Activated naive CD8-positive, alpha-beta T cell treated with anti-CD3 and anti-CD28 coated beads, Interleukin-2, amount 10 ng/mL, durations not matched to agents 7 days and 5 days (primary cell): ENCODE data around the gene ANKRD29. TPM values are rescaled to one million over a fixed set of nuclear protein-coding genes. Genes with fewer than 3 reads are reported as not detected.
A peak's percentile ranks its signal among the peaks of the same experiment; 100 is the strongest.
"Not testable (repeated sequence)": the region's sequence is repeated elsewhere in the genome, so short reads cannot be mapped to it uniquely, and the experiment has no call there.

Source experiments
- ATAC-seq: fragments of 150-1000 bp; cut with Tn5 transposase; one replicate; pipeline ENCODE4 v1.10.0; 2021; ENCODE audit warnings: low read depth, moderate library complexity
- POLR2A ChIA-PET: fragments of 350-600 bp; sonication (Branson Sonifier 250); formaldehyde crosslinking; loops from one replicate; lab custom pipeline; 2021; ENCODE audit warnings: antibody characterized with exemption; lab: Charles Lee
- DNase-seq: peaks from one replicate; pipeline ENCODE4 v3.0.0; 2021
- H3K27ac Mint-ChIP-seq: one replicate; pipeline ENCODE4 v1.8.0; 2022; ENCODE audit warnings: mild to moderate bottlenecking, mixed read lengths
- H3K27me3 Mint-ChIP-seq: one replicate; pipeline ENCODE4 v1.8.0; 2022; ENCODE audit warnings: mild to moderate bottlenecking, moderate library complexity, mixed read lengths
- H3K36me3 Mint-ChIP-seq: one replicate; pipeline ENCODE4 v1.8.0; 2021; ENCODE audit warnings: mild to moderate bottlenecking, mixed read lengths
- H3K4me1 Mint-ChIP-seq: one replicate; pipeline ENCODE4 v1.8.0; 2021; ENCODE audit warnings: mixed read lengths
- H3K4me3 Mint-ChIP-seq: one replicate; pipeline ENCODE4 v1.8.0; 2022; ENCODE audit warnings: mild to moderate bottlenecking, moderate library complexity, mixed read lengths
- H3K9me3 Mint-ChIP-seq: one replicate; pipeline ENCODE4 v1.8.0; 2021; ENCODE audit warnings: mixed read lengths
- total RNA-seq, 2 experiments: library from RNA; stranded (reverse); gene quantifications; one replicate each; pipeline ENCODE4 v1.2.3, GENCODE V29; 2021

Gene ANKRD29
- total RNA-seq, 2 experiments from 2014 or later = not detected

DNA sequence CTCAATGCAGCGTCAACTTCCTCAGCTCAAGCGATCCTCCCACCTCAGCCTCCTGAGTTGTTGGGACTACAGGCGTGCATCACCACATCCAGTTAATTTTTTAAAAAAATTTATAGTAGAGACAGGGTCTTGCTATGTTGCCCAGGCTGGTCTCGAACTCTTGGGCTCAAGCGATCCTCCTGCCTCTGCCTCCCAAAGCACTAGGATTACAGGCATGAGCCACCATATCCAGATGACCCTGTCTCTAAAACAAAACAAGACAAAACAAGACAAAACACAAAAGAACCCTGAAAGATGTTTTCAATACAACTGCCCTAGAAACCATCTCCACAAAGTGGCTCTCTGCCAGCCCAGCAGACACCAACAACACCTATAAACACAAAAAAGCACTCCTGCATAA is 31.4 kb downstream of the ANKRD29 start:
- Mint-ChIP-seq H3K27ac (no peak overlapping the region), H3K4me3 (no peak overlapping the region), H3K9me3 (no peaks in the 10 kb centered on the region), H3K36me3 (no peaks in the 10 kb centered on the region), H3K27me3 (peaks cover 19% of the 10 kb centered on the region), H3K4me1 (peaks cover 15% of the 10 kb centered on the region)
- DNase-seq (no peak), ATAC-seq (no peak)
- POLR2A ChIA-PET = no interaction called here

DNA sequence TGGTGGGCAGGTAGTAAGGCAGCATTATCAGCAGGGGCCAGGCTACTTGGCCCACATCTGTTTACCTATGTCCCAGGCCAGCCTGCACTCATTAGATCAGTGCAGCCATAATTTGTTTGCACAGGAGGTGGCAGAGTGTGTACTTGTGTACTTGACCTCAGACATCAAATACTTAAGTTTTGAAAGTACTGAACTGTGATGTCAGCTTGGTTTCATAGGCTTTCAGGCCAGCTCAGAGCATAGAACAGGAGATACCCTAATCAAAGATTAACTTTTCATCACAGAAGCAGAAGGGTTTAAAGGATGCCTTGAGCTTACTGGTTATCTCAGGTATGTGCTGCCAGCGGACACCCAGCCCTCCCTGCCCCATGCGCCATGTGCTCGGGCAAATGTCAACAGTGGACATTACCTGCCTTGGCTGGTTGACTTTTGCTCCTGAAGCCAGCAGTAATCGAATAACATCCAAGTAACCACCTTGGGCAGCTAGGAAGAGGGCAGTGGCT is 33.2 kb downstream of the ANKRD29 start:
- H3K9me3 Mint-ChIP-seq = no peaks in the 10 kb centered on the region
- ATAC-seq (peak; percentile 22), DNase-seq (no peak)
- peaks cover 3% of the 10 kb centered on the region for H3K4me1 Mint-ChIP-seq
- no peak overlapping the region for H3K4me3 Mint-ChIP-seq
- H3K27me3 Mint-ChIP-seq = peaks cover 18% of the 10 kb centered on the region
- no peak overlapping the region for H3K27ac Mint-ChIP-seq
- H3K36me3 Mint-ChIP-seq = no peaks in the 10 kb centered on the region
- POLR2A ChIA-PET = no interaction called here

DNA sequence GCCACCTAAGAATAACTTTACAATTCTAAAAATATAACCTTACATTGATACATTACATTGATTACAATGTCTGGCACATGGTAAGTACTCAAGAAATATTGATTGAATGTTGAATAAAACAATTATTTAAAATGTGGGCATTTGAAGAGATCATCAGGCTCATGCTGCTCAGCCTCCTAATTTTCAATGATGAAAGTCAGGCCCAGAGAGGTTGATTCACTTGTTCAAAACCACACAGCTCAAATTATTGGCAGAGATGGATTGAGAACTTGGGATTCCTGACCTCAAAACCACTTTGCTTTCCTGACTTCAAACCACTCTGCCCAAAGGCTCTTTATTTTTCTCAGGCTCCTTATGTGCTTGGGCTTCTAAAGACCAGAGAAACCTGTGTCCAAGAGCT is 34.7 kb downstream of the ANKRD29 start:
- Mint-ChIP-seq H3K36me3 (no peaks in the 10 kb centered on the region), H3K27me3 (peaks cover 18% of the 10 kb centered on the region), H3K9me3 (no peaks in the 10 kb centered on the region), H3K4me3 (no peak overlapping the region), H3K4me1 (no peaks in the 10 kb centered on the region), H3K27ac (no peak overlapping the region)
- no peak for DNase-seq
- POLR2A ChIA-PET = interaction anchor here (0.7 kb wide), 1 partner anchor 453 kb away, joined by 4 read pairs; no protein-coding TSS in a partner anchor
- ATAC-seq = no peak

DNA sequence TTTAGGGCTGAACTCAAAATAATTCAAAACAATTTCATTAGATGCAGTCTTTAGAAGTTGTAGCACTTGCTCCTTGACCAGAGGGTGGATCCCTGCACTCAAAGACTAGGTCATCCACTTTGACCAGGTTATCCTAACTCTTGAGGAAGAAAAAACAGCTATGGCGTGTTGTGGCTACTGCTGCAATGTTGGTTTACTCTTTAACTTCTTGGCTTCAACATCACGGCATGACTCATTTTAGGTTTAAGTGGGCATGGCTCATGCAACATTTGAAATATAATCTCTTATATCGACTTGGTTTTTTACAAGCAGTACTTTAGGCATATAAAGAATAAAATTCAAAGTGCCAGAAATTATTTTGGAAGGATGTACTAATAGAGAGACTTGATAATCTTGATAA is 35.4 kb downstream of the ANKRD29 start:
- Mint-ChIP-seq H3K4me1 (no peaks in the 10 kb centered on the region), H3K4me3 (no peak overlapping the region), H3K9me3 (no peaks in the 10 kb centered on the region), H3K27ac (no peak overlapping the region), H3K27me3 (peaks cover 20% of the 10 kb centered on the region), H3K36me3 (no peaks in the 10 kb centered on the region)
- DNase-seq (no peak), ATAC-seq (no peak)
- POLR2A ChIA-PET = no interaction called here

DNA sequence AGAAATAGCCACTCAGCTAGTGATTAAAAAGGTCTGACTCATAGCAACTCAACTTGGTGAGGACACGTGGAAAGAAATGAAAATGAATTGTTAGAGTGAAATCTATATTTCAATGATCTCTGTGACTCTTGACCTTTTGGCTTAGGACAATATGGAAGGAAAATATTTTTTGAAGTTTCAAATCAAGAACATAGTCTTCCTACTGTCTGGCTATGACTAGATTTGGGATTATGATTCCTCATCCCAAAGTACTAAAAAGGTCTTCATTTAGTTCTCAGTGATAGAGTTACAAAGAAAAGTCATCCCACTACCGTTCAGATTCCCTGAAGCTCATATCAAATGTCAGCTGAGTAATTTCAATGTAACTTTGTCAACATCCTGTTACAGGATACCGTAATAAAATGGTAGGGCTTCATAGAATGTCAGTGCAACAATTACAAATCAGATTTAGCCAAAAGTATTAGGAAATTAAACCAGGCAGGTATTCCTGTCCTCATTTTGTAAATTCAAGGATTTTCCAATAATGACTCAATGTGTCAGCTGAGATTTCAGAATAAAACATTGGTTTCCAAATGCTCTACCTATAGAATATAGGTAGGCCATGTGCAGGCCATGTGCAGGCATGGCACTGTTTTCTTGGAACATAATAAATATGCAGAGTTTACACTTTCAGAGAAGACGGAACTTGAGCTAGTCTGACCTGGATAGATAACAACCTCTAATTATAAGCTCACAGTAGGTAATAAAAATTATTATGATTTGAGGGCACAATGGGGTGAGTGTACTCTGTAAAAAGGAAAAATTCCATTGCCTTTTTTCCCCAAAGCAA is 36.0 kb downstream of the ANKRD29 start:
- Mint-ChIP-seq H3K4me1 (no peaks in the 10 kb centered on the region), H3K4me3 (no peak overlapping the region), H3K27ac (no peak overlapping the region), H3K36me3 (no peaks in the 10 kb centered on the region), H3K27me3 (peaks cover 21% of the 10 kb centered on the region), H3K9me3 (no peaks in the 10 kb centered on the region)
- POLR2A ChIA-PET = no interaction called here
- no peak for DNase-seq
- no peak for ATAC-seq

DNA sequence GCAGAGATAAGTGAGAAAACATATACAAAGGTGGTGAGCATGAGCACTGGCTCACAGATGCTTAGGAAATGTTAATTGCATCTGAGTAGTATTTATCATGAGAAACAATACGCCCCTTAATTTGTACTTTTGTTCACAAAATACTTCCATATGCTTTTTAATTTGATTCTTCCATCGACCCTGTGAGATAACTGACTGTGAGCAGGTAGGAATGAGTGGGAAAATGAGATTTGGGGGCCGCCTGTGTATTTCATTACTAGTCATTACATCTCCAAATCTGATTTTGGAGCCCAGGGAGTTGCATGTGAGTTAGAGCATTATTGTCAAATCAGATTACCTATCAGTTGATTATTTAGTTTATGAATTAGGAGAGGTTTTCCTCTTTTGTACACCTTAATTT is 39.7 kb downstream of the ANKRD29 start:
- H3K27ac Mint-ChIP-seq = no peak overlapping the region
- POLR2A ChIA-PET = no interaction called here
- peaks cover 49% of the 10 kb centered on the region for H3K27me3 Mint-ChIP-seq
- no peak overlapping the region for H3K4me3 Mint-ChIP-seq
- no peak for ATAC-seq
- no peaks in the 10 kb centered on the region for H3K36me3 Mint-ChIP-seq
- DNase-seq = no peak
- H3K4me1 Mint-ChIP-seq = peaks cover 7% of the 10 kb centered on the region
- no peaks in the 10 kb centered on the region for H3K9me3 Mint-ChIP-seq

DNA sequence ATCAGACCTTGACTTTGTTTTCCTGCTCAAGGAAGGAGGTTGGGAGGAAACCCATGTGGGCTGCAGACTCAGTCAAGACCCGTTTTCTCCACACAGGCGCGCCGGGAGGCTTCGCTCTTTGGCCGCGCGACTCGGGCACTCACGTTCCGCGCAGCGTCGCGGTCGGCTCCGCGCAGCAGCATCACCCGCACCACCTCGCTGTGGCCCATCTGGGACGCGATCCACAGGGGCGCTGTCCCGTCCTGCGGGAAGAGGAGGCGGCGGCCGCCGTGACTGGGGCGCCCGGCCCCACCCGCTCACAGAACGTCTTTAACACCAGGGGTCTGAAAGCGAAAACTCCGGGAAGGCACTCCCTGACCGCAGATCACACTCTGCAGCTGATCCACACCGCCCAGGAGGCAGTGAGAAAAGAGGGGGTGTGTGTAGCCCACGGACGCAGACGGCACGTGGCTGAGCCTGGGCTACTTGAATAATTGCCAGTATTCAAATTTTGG is 43.3 kb downstream of the ANKRD29 start:
- ATAC-seq (peak; percentile 31), DNase-seq (peak; percentile 35)
- H3K4me3 Mint-ChIP-seq = peak overlapping the region; percentile 45
- H3K9me3 Mint-ChIP-seq = no peaks in the 10 kb centered on the region
- peaks cover 7% of the 10 kb centered on the region for H3K4me1 Mint-ChIP-seq
- no peak overlapping the region for H3K27ac Mint-ChIP-seq
- peaks cover 55% of the 10 kb centered on the region for H3K27me3 Mint-ChIP-seq
- H3K36me3 Mint-ChIP-seq = no peaks in the 10 kb centered on the region
- POLR2A ChIA-PET = no interaction called here

DNA sequence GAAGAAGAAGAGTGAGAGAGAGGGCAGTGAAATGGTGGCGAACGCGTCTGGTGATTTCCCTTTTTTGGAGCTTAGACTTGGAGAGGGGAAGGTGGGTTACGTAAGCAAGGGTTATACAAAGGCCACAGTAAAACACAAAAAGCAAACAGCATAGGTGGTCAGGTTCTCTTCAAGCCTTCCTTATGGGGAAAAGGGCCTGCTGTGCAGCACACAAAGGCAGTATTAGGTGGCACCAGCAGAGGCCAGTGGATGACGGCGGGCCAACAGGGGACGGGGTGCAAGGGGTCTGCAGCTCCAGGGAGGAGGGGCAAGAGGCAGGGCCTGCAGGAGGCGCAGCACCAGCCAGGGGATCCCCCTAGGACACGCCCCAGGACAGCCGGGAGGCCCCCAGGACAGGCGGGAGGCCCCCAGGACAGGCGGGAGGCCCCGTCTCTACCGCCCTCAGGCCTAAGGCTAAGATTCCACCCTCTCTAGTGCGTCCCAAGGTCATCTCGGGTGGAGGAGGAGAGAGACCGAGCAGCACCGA is 43.8 kb downstream of the ANKRD29 start:
- POLR2A ChIA-PET = no interaction called here
- Mint-ChIP-seq H3K27me3 (peaks cover 55% of the 10 kb centered on the region), H3K4me3 (peak overlapping the region; percentile 45), H3K9me3 (no peaks in the 10 kb centered on the region), H3K4me1 (peaks cover 7% of the 10 kb centered on the region), H3K36me3 (no peaks in the 10 kb centered on the region), H3K27ac (no peak overlapping the region)
- no peak for DNase-seq
- ATAC-seq = peak; percentile 16

DNA sequence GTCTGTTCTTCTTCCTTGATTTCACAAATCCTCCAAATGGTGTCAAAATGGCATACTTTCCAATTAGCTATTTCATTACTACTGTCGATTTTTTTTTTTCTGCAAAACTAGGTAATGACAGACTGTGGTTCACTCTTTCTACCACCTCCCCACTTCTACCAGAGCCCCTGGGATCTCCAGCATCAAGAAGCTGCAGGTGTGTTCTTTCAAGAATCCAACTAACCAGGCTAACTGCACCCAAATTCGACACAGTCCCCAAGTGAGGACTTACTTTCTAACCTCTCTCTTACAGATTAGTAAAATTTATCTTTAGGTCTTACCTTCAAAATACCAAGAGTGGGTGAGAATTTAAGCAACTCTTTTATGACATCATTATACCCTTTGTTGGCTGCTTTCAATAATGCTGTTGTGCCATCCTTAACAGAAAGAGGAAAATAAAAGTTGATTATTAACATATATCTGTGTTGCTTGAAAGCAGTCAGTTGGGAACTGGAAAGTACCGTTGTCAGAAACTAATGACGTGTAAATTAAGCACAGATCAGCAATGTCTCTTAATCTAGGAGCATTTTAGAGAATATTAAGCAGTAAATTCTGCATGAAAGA is 45.2 kb downstream of the ANKRD29 start:
- Mint-ChIP-seq H3K4me1 (peaks cover 7% of the 10 kb centered on the region), H3K27me3 (peaks cover 53% of the 10 kb centered on the region), H3K36me3 (no peaks in the 10 kb centered on the region), H3K9me3 (no peaks in the 10 kb centered on the region), H3K27ac (no peak overlapping the region), H3K4me3 (no peak overlapping the region)
- POLR2A ChIA-PET = no interaction called here
- no peak for DNase-seq
- no peak for ATAC-seq

DNA sequence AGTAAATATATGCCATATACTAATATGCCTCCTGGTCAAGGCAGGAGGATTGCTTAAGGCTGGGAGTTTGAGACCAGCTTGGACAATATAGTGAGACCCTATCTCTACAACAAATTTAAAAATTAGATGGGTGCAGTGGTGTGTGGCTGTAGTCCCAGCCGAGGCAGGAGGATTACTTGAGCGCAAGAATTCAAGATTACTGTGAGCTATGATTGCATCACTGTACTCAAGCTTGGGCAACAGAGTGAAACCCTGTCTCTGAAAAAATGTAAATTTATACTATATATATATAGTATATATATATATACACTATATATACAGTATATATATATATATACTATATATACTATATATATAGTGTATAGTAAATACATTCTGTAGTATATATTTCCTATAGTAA is 46.5 kb downstream of the ANKRD29 start:
- DNase-seq (no peak), ATAC-seq (no peak)
- POLR2A ChIA-PET = no interaction called here
- Mint-ChIP-seq H3K36me3 (no peaks in the 10 kb centered on the region), H3K4me3 (no peak overlapping the region), H3K27ac (no peak overlapping the region), H3K27me3 (peaks cover 44% of the 10 kb centered on the region), H3K9me3 (no peaks in the 10 kb centered on the region), H3K4me1 (peaks cover 7% of the 10 kb centered on the region)

DNA sequence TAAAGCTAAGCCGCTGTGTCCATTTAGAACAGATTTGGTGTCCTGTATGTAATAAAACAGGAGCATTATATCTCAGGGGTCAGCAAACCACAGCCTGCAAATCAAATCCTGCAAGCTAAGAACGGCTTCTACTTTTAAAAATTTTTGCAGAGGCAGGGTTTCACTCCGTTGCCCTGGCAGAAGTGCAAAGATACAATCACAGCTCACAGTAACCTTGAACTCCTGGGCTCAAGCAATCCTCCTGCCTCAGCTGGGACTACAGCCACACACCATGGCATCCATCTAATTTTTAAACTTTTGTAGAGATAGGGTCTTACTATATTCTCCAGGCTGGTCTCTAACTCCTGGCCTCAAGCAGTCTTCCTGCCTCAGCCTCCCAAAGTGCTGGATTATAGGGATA is 47.8 kb downstream of the ANKRD29 start:
- peaks cover 6% of the 10 kb centered on the region for H3K4me1 Mint-ChIP-seq
- ATAC-seq (no peak), DNase-seq (no peak)
- H3K4me3 Mint-ChIP-seq = no peak overlapping the region
- no peak overlapping the region for H3K27ac Mint-ChIP-seq
- POLR2A ChIA-PET = no interaction called here
- H3K9me3 Mint-ChIP-seq = no peaks in the 10 kb centered on the region
- peaks cover 30% of the 10 kb centered on the region for H3K27me3 Mint-ChIP-seq
- no peaks in the 10 kb centered on the region for H3K36me3 Mint-ChIP-seq

DNA sequence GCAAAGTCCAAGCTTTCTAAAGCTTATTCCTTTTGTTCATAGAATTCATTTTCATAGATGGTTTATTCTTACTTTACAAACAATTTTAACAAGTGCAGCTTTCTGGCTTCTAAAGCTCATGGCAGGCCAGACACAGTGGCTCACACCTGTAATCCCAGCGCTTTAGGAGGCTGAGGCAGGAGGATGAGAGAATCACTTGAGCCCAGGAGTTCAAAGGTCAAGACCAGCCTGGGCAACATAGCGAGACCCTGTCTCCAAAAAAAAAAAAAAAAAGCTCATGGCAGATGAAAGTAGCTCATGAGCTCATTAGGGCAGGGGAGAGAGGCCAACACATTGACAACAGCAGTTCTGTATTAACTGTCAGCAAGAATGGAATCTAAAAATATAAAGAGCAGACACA is 48.3 kb downstream of the ANKRD29 start:
- Mint-ChIP-seq H3K27ac (no peak overlapping the region), H3K4me3 (no peak overlapping the region), H3K9me3 (no peaks in the 10 kb centered on the region), H3K4me1 (peaks cover 3% of the 10 kb centered on the region), H3K27me3 (peaks cover 25% of the 10 kb centered on the region), H3K36me3 (no peaks in the 10 kb centered on the region)
- DNase-seq (no peak), ATAC-seq (no peak)
- POLR2A ChIA-PET = no interaction called here

DNA sequence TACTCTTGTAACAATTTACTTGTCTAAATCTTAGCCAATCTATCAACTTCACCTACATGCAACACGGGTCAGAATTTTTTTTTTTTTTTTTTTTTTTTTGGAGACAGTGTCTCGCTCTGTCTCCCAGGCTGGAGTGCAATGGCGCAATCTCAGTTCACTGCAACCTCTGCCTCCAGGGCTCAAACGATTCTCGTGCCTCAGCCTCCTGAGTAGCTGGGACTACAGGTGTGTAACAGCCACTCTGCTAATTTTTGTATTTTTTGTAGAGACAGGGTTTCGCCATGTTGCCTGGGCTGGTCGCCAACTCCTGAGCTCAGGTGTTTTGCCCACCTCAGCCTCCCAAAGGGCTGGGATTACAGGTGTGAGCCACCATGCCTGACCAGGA is 49.6 kb downstream of the ANKRD29 start:
- H3K27ac Mint-ChIP-seq, H3K9me3 Mint-ChIP-seq, H3K4me3 Mint-ChIP-seq, ATAC-seq, DNase-seq, H3K36me3 Mint-ChIP-seq, H3K4me1 Mint-ChIP-seq, POLR2A ChIA-PET: not testable (repeated sequence)
- H3K27me3 Mint-ChIP-seq = peaks cover 15% of the 10 kb centered on the region
